ENCODE measurements around the gene NME1.

GRCh38 chr17:51203838-51204237 lies 50.5 kb downstream of the NME1 start:
- TF ChIP-seq, protein P1, sequence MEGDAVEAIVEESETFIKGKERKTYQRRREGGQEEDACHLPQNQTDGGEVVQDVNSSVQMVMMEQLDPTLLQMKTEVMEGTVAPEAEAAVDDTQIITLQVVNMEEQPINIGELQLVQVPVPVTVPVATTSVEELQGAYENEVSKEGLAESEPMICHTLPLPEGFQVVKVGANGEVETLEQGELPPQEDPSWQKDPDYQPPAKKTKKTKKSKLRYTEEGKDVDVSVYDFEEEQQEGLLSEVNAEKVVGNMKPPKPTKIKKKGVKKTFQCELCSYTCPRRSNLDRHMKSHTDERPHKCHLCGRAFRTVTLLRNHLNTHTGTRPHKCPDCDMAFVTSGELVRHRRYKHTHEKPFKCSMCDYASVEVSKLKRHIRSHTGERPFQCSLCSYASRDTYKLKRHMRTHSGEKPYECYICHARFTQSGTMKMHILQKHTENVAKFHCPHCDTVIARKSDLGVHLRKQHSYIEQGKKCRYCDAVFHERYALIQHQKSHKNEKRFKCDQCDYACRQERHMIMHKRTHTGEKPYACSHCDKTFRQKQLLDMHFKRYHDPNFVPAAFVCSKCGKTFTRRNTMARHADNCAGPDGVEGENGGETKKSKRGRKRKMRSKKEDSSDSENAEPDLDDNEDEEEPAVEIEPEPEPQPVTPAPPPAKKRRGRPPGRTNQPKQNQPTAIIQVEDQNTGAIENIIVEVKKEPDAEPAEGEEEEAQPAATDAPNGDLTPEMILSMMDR (conservative IDR thresholded peaks at IDR 0.05), result no peak
- TF ChIP-seq EZH2 (IDR thresholded peaks at IDR 0.05; ENCODE audit: low read depth), result no peak

Measured in PC-9 (cell line).